Duodenal mucosa (tissue), 2 donors: ENCODE measurements around the gene PALLD.

Experiments
- H3K27ac ChIP-seq: one replicate; pipeline ENCODE4 v1.7.0; 2013; ENCODE audit warnings: low read depth, low read length
- H3K27me3 ChIP-seq, 2 donors: one replicate each; pipeline ENCODE4 v1.7.0; 2013; ENCODE audit warnings: low read length in 2 of 2, control low read depth in 1 of 2; ENCODE audit not compliant: insufficient read depth in 2 of 2, control insufficient read depth in 1 of 2
- H3K36me3 ChIP-seq, 2 donors: one replicate each; pipeline ENCODE4 v1.7.0; 2013; ENCODE audit warnings: low read length in 2 of 2, control low read depth in 1 of 2; ENCODE audit not compliant: insufficient read depth in 2 of 2, control insufficient read depth in 1 of 2
- H3K4me1 ChIP-seq, 2 donors: one replicate each; pipeline ENCODE4 v1.7.0; 2013; ENCODE audit warnings: low read length in 2 of 2, control low read depth in 1 of 2; ENCODE audit not compliant: insufficient read depth in 2 of 2, control insufficient read depth in 1 of 2
- H3K4me3 ChIP-seq, 2 donors: one replicate each; pipeline ENCODE4 v1.7.0; 2013; ENCODE audit warnings: low read length in 2 of 2, low read depth in 1 of 2
- H3K9ac ChIP-seq, 2 donors: one replicate each; pipeline ENCODE4 v1.7.0; 2013; ENCODE audit warnings: low read length in 2 of 2, low read depth in 1 of 2
- H3K9me3 ChIP-seq, 2 donors: one replicate each; pipeline ENCODE4 v1.7.0; 2013; ENCODE audit warnings: low read length in 2 of 2, control low read depth in 1 of 2; ENCODE audit not compliant: control insufficient read depth in 1 of 2

The PALLD gene

GRCh38 chr4:168759321-168759720, 262.5 kb downstream of the PALLD start:
- H3K36me3 ChIP-seq: no peaks in the 10 kb centered on the region
- no peaks in the 10 kb centered on the region for H3K9me3 ChIP-seq
- no peak overlapping the region for H3K27ac ChIP-seq
- no peak overlapping the region for H3K4me3 ChIP-seq
- H3K4me1 ChIP-seq: no peaks in the 10 kb centered on the region
- H3K9ac ChIP-seq: no peak overlapping the region
- no peaks in the 10 kb centered on the region for H3K27me3 ChIP-seq

- no peak overlapping the region for H3K9ac ChIP-seq
- no peak overlapping the region for H3K27ac ChIP-seq
- H3K36me3 ChIP-seq: no peaks in the 10 kb centered on the region
- H3K9me3 ChIP-seq: no peaks in the 10 kb centered on the region
- no peaks in the 10 kb centered on the region for H3K27me3 ChIP-seq
- H3K4me3 ChIP-seq: no peak overlapping the region
- peaks cover 1% of the 10 kb centered on the region in 2 donors for H3K4me1 ChIP-seq
These were observed 263.2 kb downstream of the PALLD start for GRCh38 chr4:168759959-168760527.

- no peaks in the 10 kb centered on the region for H3K36me3 ChIP-seq
- H3K27ac ChIP-seq: no peak overlapping the region
- H3K4me1 ChIP-seq: peaks cover 7 to 12% of the 10 kb centered on the region in 2 donors
- H3K27me3 ChIP-seq: no peaks in the 10 kb centered on the region
- H3K9me3 ChIP-seq: no peaks in the 10 kb centered on the region
- H3K9ac ChIP-seq: no peak overlapping the region
- no peak overlapping the region for H3K4me3 ChIP-seq
These were observed 264.2 kb downstream of the PALLD start for GRCh38 chr4:168761066-168761465.

GRCh38 chr4:168765322-168765721, 268.5 kb downstream of the PALLD start:
- H3K27ac ChIP-seq: no peak overlapping the region

GRCh38 chr4:168765726-168766125, 268.9 kb downstream of the PALLD start:
- no peaks in the 10 kb centered on the region for H3K9me3 ChIP-seq
- H3K27me3 ChIP-seq: no peaks in the 10 kb centered on the region
- H3K9ac ChIP-seq: no peak overlapping the region
- no peaks in the 10 kb centered on the region for H3K36me3 ChIP-seq
- no peak overlapping the region for H3K27ac ChIP-seq
- no peak overlapping the region for H3K4me3 ChIP-seq
- H3K4me1 ChIP-seq: peaks cover 41 to 53% of the 10 kb centered on the region in 2 donors

More at GRCh38 chr4:168765322-168765721, 268.5 kb downstream of the PALLD start:
- Histone ChIP-seq H3K9ac (no peak overlapping the region), H3K4me3 (no peak overlapping the region), H3K4me1 (peaks cover 41 to 50% of the 10 kb centered on the region in 2 donors), H3K9me3 (no peaks in the 10 kb centered on the region), H3K36me3 (no peaks in the 10 kb centered on the region), H3K27me3 (no peaks in the 10 kb centered on the region)

GRCh38 chr4:168766604-168767316, 269.9 kb downstream of the PALLD start:
- Histone ChIP-seq H3K4me3 (peak overlapping the region; percentile 11 to 32), H3K4me1 (peaks cover 48 to 61% of the 10 kb centered on the region in 2 donors), H3K27ac (peak overlapping the region; percentile 49), H3K9ac (no peak overlapping the region), H3K9me3 (no peaks in the 10 kb centered on the region), H3K27me3 (no peaks in the 10 kb centered on the region), H3K36me3 (no peaks in the 10 kb centered on the region)

- Histone ChIP-seq H3K9ac (no peak overlapping the region), H3K4me3 (no peak overlapping the region), H3K27ac (no peak overlapping the region), H3K4me1 (peaks cover 55 to 78% of the 10 kb centered on the region in 2 donors), H3K36me3 (no peaks in the 10 kb centered on the region), H3K27me3 (no peaks in the 10 kb centered on the region), H3K9me3 (no peaks in the 10 kb centered on the region)
These were observed 272.6 kb downstream of the PALLD start for GRCh38 chr4:168769416-168769815.

- H3K27ac ChIP-seq: no peak overlapping the region
- H3K36me3 ChIP-seq: no peaks in the 10 kb centered on the region
- no peak overlapping the region for H3K9ac ChIP-seq
- no peaks in the 10 kb centered on the region for H3K9me3 ChIP-seq
- peaks cover 55 to 78% of the 10 kb centered on the region in 2 donors for H3K4me1 ChIP-seq
- H3K4me3 ChIP-seq: no peak overlapping the region
- H3K27me3 ChIP-seq: no peaks in the 10 kb centered on the region
These were observed 273.0 kb downstream of the PALLD start for GRCh38 chr4:168769837-168770236.

- Histone ChIP-seq H3K36me3 (peaks cover 0 to 3% of the 10 kb centered on the region in 2 donors), H3K27me3 (no peaks in the 10 kb centered on the region), H3K4me3 (no peak overlapping the region), H3K9ac (no peak overlapping the region), H3K27ac (no peak overlapping the region), H3K9me3 (peaks cover 3 to 7% of the 10 kb centered on the region in 2 donors), H3K4me1 (peaks cover 47 to 65% of the 10 kb centered on the region in 2 donors)
These were observed 274.4 kb downstream of the PALLD start for GRCh38 chr4:168771251-168771650.

- peak overlapping the region; percentile 40 to 42 for H3K4me3 ChIP-seq
- no peak overlapping the region for H3K27ac ChIP-seq
- H3K9me3 ChIP-seq: peaks cover 3 to 15% of the 10 kb centered on the region in 2 donors
- H3K36me3 ChIP-seq: peaks cover 0 to 3% of the 10 kb centered on the region in 2 donors
- no peaks in the 10 kb centered on the region for H3K27me3 ChIP-seq
- peaks cover 30 to 44% of the 10 kb centered on the region in 2 donors for H3K4me1 ChIP-seq
- H3K9ac ChIP-seq: peak overlapping the region; percentile 5 to 44
These were observed 276.7 kb downstream of the PALLD start for GRCh38 chr4:168773388-168774195.
